Prostate gland (tissue), 2 donors: ENCODE data around the gene CABLES1. TPM values are rescaled to one million over a fixed set of nuclear protein-coding genes. Genes with fewer than 3 reads are reported as not detected.

Experiments used
- DNase-seq: peaks from one replicate; pipeline ENCODE4 v3.0.0-alpha.2; 2019; ENCODE audit warnings: low spot score
- H3K27ac ChIP-seq, 2 donors: fragments of 200-600 bp; sonication (generic); 2 replicates each; pipeline ENCODE4 v1.5.1; 2017 to 2019
- H3K27me3 ChIP-seq: fragments of 200-600 bp; sonication (generic); replicated peaks from 2 replicates; pipeline ENCODE4 v1.5.1; 2019; ENCODE audit not compliant: insufficient read depth
- H3K36me3 ChIP-seq, 2 donors: fragments of 200-600 bp; sonication (generic); 1 replicate in 1 of 2; 2 replicates in 1 of 2; pipeline versions ENCODE4 v1.5.1 to v1.8.1; 2017 to 2019
- H3K4me1 ChIP-seq: fragments of 200-600 bp; sonication (generic); replicated peaks from 2 replicates; pipeline ENCODE4 v1.5.1; 2019
- H3K4me3 ChIP-seq, 2 donors: fragments of 200-600 bp; sonication (generic); 2 replicates each; pipeline ENCODE4 v1.5.1; 2017 to 2019
- H3K9me3 ChIP-seq: fragments of 200-600 bp; sonication (generic); 2 replicates; pipeline ENCODE4 v1.5.1; 2017
- CTCF ChIP-seq, 4 experiments: fragments of 200-600 bp in 2 of 4; fragments of 450-650 bp in 2 of 4; sonication (generic) in 2 of 4; IDR thresholded peaks; 1 replicate in 3 of 4; 2 replicates in 1 of 4; pipeline ENCODE4 v1.5.1; 2016 to 2019; ENCODE audit warnings: antibody characterized with exemption in 4 of 4, mild to moderate bottlenecking in 2 of 4, moderate library complexity in 2 of 4
- POLR2A ChIP-seq: fragments of 450-650 bp; IDR thresholded peaks from one replicate; pipeline ENCODE4 v1.6.1; 2016; ENCODE audit warnings: antibody characterized with exemption, mild to moderate bottlenecking
- POLR2AphosphoS5 ChIP-seq: sonication (generic); formaldehyde crosslinking; IDR thresholded peaks from one replicate; pipeline ENCODE4 v1.6.1; 2017; ENCODE audit warnings: antibody characterized with exemption
- WGBS: methylation state at CpG from one replicate; pipeline ENCODE4 v1.1.5; 2018; 5-methylcytosine and 5-hydroxymethylcytosine counted together
- intact Hi-C: fragments of 100-400 bp; cut with DNase I; formaldehyde crosslinking; loops from one replicate; pipeline ENCODE4 v1.14.2; 2022
- total RNA-seq, 2 donors: library from RNA; depleted of rRNA; stranded (reverse); fragments of >200 nt; gene quantifications; one replicate each; pipeline ENCODE4 v1.1.0, GENCODE V29; 2016

CABLES1 gene
- total RNA-seq, 2 donors from 2014 or later, result 3.9 to 16.2 TPM

DNA sequence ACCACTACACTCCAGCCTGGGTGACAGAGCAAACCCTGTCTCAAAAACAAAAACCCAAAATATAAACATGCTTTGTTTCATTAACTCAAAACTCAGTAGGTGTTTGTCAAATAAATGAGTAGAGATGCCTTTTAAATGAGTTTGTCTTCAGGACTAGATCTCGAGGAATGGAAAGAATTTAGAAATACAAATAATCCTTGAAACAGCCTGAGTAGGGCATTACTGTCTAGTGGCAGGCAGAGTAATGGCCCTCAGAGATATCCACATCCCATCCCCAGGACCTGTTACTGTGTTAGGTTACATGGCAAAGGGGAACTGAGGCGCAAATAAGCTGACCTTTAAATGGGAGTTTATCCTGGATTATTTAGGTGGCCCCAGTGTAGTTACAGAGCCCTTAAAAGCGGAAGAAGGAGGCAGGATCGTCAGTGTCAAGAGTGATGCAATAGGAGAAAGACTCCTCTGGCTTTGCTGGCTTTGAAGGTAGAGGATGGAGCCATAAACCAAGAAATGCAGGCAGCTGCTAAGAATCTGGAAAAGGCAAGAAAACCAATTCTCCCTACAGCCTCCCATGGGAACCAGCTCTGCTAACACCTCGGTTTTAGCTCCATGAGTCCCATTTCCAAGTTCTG, 63.0 kb downstream of the CABLES1 start:
- H3K27me3 ChIP-seq, result no peaks in the 10 kb centered on the region
- no peak for TF ChIP-seq CTCF (IDR thresholded peaks at IDR 0.05)
- TF ChIP-seq POLR2AphosphoS5, result no peak
- TF ChIP-seq POLR2A, result no peak
- H3K4me1 ChIP-seq, result no peaks in the 10 kb centered on the region
- intact Hi-C loops, result no loop called here
- no peak overlapping the region for H3K4me3 ChIP-seq
- no peaks in the 10 kb centered on the region for H3K36me3 ChIP-seq
- DNase-seq, result no peak
- 91% methylated on average over 5 of the region's 5 CpGs for WGBS
- no peak overlapping the region for H3K27ac ChIP-seq
- H3K9me3 ChIP-seq, result no peaks in the 10 kb centered on the region

GRCh38 chr18:23200756-23201155, 65.5 kb downstream of the CABLES1 start:
- DNase-seq, result no peak
- Histone ChIP-seq H3K27me3 (no peaks in the 10 kb centered on the region), H3K36me3 (no peaks in the 10 kb centered on the region), H3K9me3 (no peaks in the 10 kb centered on the region), H3K4me3 (no peak overlapping the region), H3K4me1 (no peaks in the 10 kb centered on the region), H3K27ac (no peak overlapping the region)
- TF ChIP-seq POLR2AphosphoS5 (no peak), POLR2A (no peak), CTCF (IDR thresholded peaks at IDR 0.05) (no peak)
- 90% methylated on average over 8 of the region's 8 CpGs for WGBS
- intact Hi-C loops, result no loop called here

GRCh38 chr18:23201741-23202140, 66.5 kb downstream of the CABLES1 start:
- intact Hi-C loops, result no loop called here
- H3K4me1 ChIP-seq, result no peaks in the 10 kb centered on the region
- no peak overlapping the region for H3K4me3 ChIP-seq
- H3K27ac ChIP-seq, result no peak overlapping the region
- TF ChIP-seq POLR2AphosphoS5, result no peak
- TF ChIP-seq POLR2A, result no peak
- TF ChIP-seq CTCF (IDR thresholded peaks at IDR 0.05), result no peak
- H3K9me3 ChIP-seq, result no peaks in the 10 kb centered on the region
- DNase-seq, result no peak
- H3K36me3 ChIP-seq, result no peaks in the 10 kb centered on the region
- 96% methylated on average over 10 of the region's 10 CpGs for WGBS
- H3K27me3 ChIP-seq, result no peaks in the 10 kb centered on the region

DNA sequence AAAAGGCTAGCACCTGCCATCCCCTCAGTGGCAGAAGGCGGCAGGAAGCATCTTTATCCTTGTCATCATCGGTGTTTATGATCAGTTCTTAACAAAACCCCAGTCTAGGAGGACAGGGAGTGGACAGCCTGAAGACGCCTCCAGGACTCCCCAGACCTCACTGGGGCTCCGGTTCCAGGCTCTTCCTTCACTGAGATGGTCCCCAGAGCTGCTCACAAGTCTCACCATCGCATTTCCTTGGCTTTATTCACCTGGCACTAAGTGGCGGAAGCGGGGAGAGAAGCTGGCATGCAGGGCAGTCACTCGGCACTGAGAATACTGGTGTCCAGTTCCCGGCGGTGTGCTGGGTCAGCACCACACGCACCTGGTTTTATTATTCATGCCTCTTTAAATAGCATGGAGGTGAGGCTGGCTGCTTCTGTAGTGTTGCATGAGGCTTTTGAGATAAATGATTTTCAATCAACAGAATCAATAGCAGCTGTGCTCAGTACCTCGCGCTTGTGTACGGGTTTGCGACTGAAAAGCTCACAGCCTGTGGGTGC, 68.7 kb downstream of the CABLES1 start:
- WGBS, result 94% methylated on average over 15 of the region's 15 CpGs
- DNase-seq, result no peak
- TF ChIP-seq POLR2A (no peak), POLR2AphosphoS5 (no peak), CTCF (IDR thresholded peaks at IDR 0.05) (no peak)

GRCh38 chr18:23204589-23205235, 69.4 kb downstream of the CABLES1 start:
- H3K9me3 ChIP-seq, result no peaks in the 10 kb centered on the region
- no peak for DNase-seq
- no peaks in the 10 kb centered on the region for H3K36me3 ChIP-seq
- H3K27me3 ChIP-seq, result no peaks in the 10 kb centered on the region
- WGBS, result 97% methylated on average over 10 of the region's 10 CpGs
- no peak for TF ChIP-seq POLR2AphosphoS5
- no peak for TF ChIP-seq POLR2A
- TF ChIP-seq CTCF (IDR thresholded peaks at IDR 0.05), result no peak
- H3K27ac ChIP-seq, result no peak overlapping the region
- intact Hi-C loops, result no loop called here
- no peak overlapping the region for H3K4me3 ChIP-seq
- no peaks in the 10 kb centered on the region for H3K4me1 ChIP-seq

More for the DNA sequence above, 68.7 kb downstream of the CABLES1 start:
- H3K9me3 ChIP-seq, result no peaks in the 10 kb centered on the region
- intact Hi-C loops, result no loop called here
- H3K27ac ChIP-seq, result no peak overlapping the region
- H3K4me1 ChIP-seq, result no peaks in the 10 kb centered on the region
- H3K4me3 ChIP-seq, result no peak overlapping the region
- no peaks in the 10 kb centered on the region for H3K27me3 ChIP-seq
- H3K36me3 ChIP-seq, result no peaks in the 10 kb centered on the region
